Caki2 (cell line): ENCODE measurements around the gene GPRC5C. TPM values are rescaled to one million over a fixed set of nuclear protein-coding genes. Genes with fewer than 3 reads are reported as not detected.
"Not testable (repeated sequence)": the region's sequence is repeated elsewhere in the genome, so short reads cannot be mapped to it uniquely, and the experiment has no call there.

Source experiments
- DNase-seq: peaks from one replicate; pipeline ENCODE4 v3.0.0-alpha.2; 2015; ENCODE audit warnings: low read depth
- in situ Hi-C: cut with HindIII; loops from 2 replicates; pipeline ENCODE4 v1.10.0; 2016; ENCODE audit warnings: low sequenced_read_pairs, low pct_unique_long_range_greater_than_20kb, mixed read lengths
- total RNA-seq: library from RNA; depleted of rRNA; stranded (reverse); fragments of >200 nt; shearing (Covaris generic); gene quantifications from 2 replicates; pipeline ENCODE4 v1.2.3, GENCODE V29; 2014; ENCODE audit warnings: low replicate concordance; rRNA removed

GPRC5C gene
- total RNA-seq, 1 experiment from 2014 or later: 424 TPM

- in situ Hi-C loops: loop anchor here (25.0 kb wide), 1 partner anchor 168 kb away; no protein-coding TSS in a partner anchor
- no peak for DNase-seq
Observed at GRCh38 chr17:74480290-74480689, 48.4 kb downstream of the GPRC5C start.

GRCh38 chr17:74481621-74482020 lies 49.7 kb downstream of the GPRC5C start:
- no peak for DNase-seq
- in situ Hi-C loops: loop anchor here (25.0 kb wide), 1 partner anchor 169 kb away; no protein-coding TSS in a partner anchor

DNA sequence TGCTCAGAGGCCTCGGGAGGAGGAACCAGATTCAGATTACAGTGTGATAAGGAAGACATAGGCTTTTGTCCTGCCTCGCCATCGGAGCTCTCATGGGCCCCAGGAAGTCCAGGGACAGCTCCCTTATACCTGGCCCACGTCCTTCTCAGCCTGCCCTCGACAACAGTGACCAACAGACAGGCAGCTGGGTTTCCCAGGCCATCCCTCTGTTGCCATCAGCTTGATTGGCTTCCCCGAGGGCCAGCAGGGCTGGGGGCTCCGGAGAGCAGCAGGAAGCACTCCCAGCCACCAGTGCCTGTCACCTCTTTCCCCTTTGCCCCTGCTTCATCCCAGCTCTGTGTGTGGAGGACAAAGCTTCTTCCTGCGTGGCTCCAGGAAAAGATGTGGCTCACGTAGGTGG lies 52.2 kb downstream of the GPRC5C start:
- in situ Hi-C loops: loop anchor here (25.0 kb wide), 1 partner anchor 172 kb away; no protein-coding TSS in a partner anchor
- DNase-seq: no peak

GRCh38 chr17:74485022-74485743 lies 53.3 kb downstream of the GPRC5C start:
- DNase-seq: no peak
- in situ Hi-C loops: loop anchor here (25.0 kb wide), 1 partner anchor 173 kb away; no protein-coding TSS in a partner anchor

DNA sequence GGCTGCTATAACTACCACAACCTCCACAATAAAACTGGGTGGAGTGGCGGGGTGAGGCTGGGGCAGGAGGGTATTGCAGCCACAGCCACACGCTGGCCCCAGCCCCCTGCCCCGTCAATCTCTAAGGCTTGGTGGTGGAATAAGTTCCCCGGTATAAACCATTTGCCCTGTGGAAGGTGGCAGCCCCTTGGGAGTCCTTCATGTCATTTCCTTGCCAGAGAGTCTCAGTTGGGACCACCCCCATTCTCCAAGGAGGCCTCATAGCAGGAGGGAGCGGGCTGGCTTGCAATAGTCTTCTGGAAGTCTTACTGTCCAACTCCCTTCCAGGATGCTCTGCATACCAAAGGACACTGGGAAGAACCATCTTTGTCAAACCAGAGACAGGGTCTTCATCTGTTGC lies 54.0 kb downstream of the GPRC5C start:
- in situ Hi-C loops: loop anchor here (25.0 kb wide), 1 partner anchor 174 kb away; no protein-coding TSS in a partner anchor
- DNase-seq: no peak

GRCh38 chr17:74488276-74488675 lies 56.4 kb downstream of the GPRC5C start:
- in situ Hi-C loops: loop anchor here (25.0 kb wide), 1 partner anchor 176 kb away; no protein-coding TSS in a partner anchor
- not testable (repeated sequence) for DNase-seq

GRCh38 chr17:74490716-74491115 lies 58.8 kb downstream of the GPRC5C start:
- in situ Hi-C loops: loop anchor here (25.0 kb wide), 1 partner anchor 178 kb away; no protein-coding TSS in a partner anchor
- no peak for DNase-seq

DNA sequence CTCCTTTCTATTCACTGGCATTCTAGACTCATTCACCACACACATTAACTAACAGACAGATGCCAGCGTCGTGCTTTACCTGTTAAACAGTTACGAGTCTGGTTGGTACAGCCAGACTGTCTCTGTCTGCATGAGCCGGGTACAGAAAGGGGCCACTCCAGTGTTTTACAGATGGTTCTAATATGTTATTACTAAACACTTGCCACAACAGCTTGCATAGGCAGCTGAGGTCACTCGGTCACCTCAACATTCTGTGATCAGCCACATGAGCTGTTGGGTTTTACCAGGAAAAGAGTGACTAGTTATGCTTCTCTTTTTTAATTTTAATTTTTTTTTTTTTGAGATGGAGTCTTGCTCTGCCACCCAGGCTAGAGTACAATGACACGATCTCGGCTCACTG lies 59.7 kb downstream of the GPRC5C start:
- no peak for DNase-seq
- in situ Hi-C loops: loop anchor here (25.0 kb wide), 1 partner anchor 179 kb away; no protein-coding TSS in a partner anchor

- in situ Hi-C loops: loop anchor here (25.0 kb wide), 1 partner anchor 181 kb away; no protein-coding TSS in a partner anchor
- peak; percentile 49 for DNase-seq
Observed at GRCh38 chr17:74493331-74493833, 61.5 kb downstream of the GPRC5C start.

Other genes with a start within 250 kb of the GPRC5C start
- 1,493 and 1,714 TPM in 2 replicates for gene RPL38, start 228.4 kb upstream of the GPRC5C start, total RNA-seq
- gene TTYH2, start 218.5 kb upstream of the GPRC5C start, total RNA-seq: 1.2 and 13.3 TPM in 2 replicates
- not detected in 2 replicates for gene DNAI2, start 157.9 kb upstream of the GPRC5C start, total RNA-seq
- not detected in 2 replicates for gene KIF19, start 105.9 kb upstream of the GPRC5C start, total RNA-seq
- not detected in 2 replicates for gene BTBD17, start 70.2 kb upstream of the GPRC5C start, total RNA-seq
- gene GPR142, start 64.6 kb upstream of the GPRC5C start, total RNA-seq: not detected in 2 replicates
- not detected in 2 replicates for gene CD300A, start 34.5 kb downstream of the GPRC5C start, total RNA-seq
- not detected in 2 replicates for gene CD300LB, start 99.4 kb downstream of the GPRC5C start, total RNA-seq
- not detected in 2 replicates for gene CD300C, start 114.0 kb downstream of the GPRC5C start, total RNA-seq
- not detected in 2 replicates for gene CD300H, start 135.4 kb downstream of the GPRC5C start, total RNA-seq
- not detected in 2 replicates for gene CD300LD, start 160.2 kb downstream of the GPRC5C start, total RNA-seq
- gene CD300E, start 191.7 kb downstream of the GPRC5C start, total RNA-seq: not detected in 2 replicates